ENCODE measurements around the gene ENG. TPM values are rescaled to one million over a fixed set of nuclear protein-coding genes. Genes with fewer than 3 reads are reported as not detected.

Gene ENG
- polyA plus RNA-seq, 3 donors = 15.7 to 26.0 (median 17.9) TPM

DNA sequence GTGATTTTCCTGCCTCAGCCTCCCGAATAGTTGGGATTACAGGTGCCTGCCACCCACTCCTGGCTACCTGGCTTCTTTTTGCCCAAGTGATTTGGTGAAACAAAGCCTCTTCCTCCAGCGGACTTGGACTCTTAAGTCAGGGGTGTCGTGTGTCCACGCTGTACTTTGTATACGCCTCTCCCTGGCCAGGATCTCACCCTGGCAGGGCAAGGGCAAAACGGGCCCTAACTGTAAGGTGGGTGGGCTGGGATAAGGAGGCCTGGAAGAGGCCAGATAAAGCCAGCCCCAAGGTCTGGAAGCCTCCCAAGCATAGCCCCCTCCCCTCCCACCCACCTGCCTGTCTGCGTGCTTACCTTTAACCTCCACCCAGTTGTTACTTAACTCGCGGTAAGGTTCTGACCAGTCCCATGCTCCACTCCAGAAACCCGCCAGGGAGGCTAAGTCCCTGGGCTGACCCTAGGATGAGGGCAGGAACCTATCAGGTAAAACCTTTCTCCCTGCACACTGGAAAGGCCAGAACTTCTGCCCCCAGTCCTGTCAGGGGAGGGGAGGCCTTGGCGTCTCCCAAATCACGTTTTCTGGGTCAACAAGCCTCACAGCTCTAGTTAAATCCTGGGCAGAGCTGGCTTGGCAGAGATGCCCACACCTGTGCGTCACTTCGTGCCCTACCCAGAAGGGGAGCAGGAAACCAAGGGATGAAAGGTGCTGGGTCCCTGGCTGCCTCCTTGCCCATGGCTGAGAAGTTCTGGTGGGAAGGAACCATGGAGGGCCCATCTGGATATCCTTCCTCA is 60.3 kb downstream of the ENG start:
- no peak overlapping the region for H2AFZ ChIP-seq (ENCODE audit: insufficient read depth, low read depth, low read length, poor library complexity, severe bottlenecking)
- H3K36me3 ChIP-seq (replicated peaks in 1 of 2; ENCODE audit: control insufficient read depth in 1 of 2, insufficient read depth in 2 of 2, low read length in 2 of 2) = peaks cover 40 to 43% of the 10 kb centered on the region in 2 donors
- no peak for DNase-seq
- H3K27me3 Mint-ChIP-seq (ENCODE audit: low read depth in 3 of 3) = peaks cover 14 to 20% (median 18%) of the 10 kb centered on the region in 3 donors
- no peak overlapping the region for H3K4me2 ChIP-seq (replicated peaks; ENCODE audit: extremely low read depth, low read length, poor library complexity, severe bottlenecking)
- no peak overlapping the region for H3K4me3 ChIP-seq (replicated peaks in 1 of 3; ENCODE audit: low read depth in 2 of 3, low read length in 3 of 3)
- H3K36me3 Mint-ChIP-seq = peaks cover 32 to 41% of the 10 kb centered on the region in 2 donors
- H3K9ac ChIP-seq (ENCODE audit: insufficient read depth, low read length, poor library complexity, severe bottlenecking) = no peak overlapping the region
- peaks cover 23% of the 10 kb centered on the region for H3K4me1 Mint-ChIP-seq
- no peaks in the 10 kb centered on the region for H3K9me3 Mint-ChIP-seq
- peaks cover 72% of the 10 kb centered on the region for H4K20me1 ChIP-seq (ENCODE audit: insufficient read depth, low read length)
- WGBS (ENCODE audit: insufficient coverage) = 95% methylated on average over 8 of the region's 14 CpGs
- TF ChIP-seq, protein P1, sequence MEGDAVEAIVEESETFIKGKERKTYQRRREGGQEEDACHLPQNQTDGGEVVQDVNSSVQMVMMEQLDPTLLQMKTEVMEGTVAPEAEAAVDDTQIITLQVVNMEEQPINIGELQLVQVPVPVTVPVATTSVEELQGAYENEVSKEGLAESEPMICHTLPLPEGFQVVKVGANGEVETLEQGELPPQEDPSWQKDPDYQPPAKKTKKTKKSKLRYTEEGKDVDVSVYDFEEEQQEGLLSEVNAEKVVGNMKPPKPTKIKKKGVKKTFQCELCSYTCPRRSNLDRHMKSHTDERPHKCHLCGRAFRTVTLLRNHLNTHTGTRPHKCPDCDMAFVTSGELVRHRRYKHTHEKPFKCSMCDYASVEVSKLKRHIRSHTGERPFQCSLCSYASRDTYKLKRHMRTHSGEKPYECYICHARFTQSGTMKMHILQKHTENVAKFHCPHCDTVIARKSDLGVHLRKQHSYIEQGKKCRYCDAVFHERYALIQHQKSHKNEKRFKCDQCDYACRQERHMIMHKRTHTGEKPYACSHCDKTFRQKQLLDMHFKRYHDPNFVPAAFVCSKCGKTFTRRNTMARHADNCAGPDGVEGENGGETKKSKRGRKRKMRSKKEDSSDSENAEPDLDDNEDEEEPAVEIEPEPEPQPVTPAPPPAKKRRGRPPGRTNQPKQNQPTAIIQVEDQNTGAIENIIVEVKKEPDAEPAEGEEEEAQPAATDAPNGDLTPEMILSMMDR (IDR thresholded peaks at IDR 0.05) = no peak
- H3K9me3 ChIP-seq (replicated peaks in 1 of 2; ENCODE audit: control insufficient read depth in 1 of 2, insufficient read depth in 1 of 2, low read length in 2 of 2) = no peaks in the 10 kb centered on the region
- H3K4me3 Mint-ChIP-seq = no peak overlapping the region
- intact Hi-C loops (cut with micrococcal nuclease) = no loop called here
- H3K27me3 ChIP-seq (ENCODE audit: control insufficient read depth in 2 of 2, insufficient read depth in 2 of 2, low read length in 2 of 2) = no peaks in the 10 kb centered on the region
- no peak overlapping the region for H3K27ac ChIP-seq (ENCODE audit: low read depth in 1 of 2, low read length in 2 of 2)
- no peak overlapping the region for H3K27ac Mint-ChIP-seq
- peaks cover 24% of the 10 kb centered on the region for H3K79me2 ChIP-seq (ENCODE audit: insufficient read depth, low read length)
- peaks cover 8 to 11% of the 10 kb centered on the region in 2 donors for H3K4me1 ChIP-seq (ENCODE audit: control insufficient read depth in 1 of 2, insufficient read depth in 2 of 2, low read length in 2 of 2)

DNA sequence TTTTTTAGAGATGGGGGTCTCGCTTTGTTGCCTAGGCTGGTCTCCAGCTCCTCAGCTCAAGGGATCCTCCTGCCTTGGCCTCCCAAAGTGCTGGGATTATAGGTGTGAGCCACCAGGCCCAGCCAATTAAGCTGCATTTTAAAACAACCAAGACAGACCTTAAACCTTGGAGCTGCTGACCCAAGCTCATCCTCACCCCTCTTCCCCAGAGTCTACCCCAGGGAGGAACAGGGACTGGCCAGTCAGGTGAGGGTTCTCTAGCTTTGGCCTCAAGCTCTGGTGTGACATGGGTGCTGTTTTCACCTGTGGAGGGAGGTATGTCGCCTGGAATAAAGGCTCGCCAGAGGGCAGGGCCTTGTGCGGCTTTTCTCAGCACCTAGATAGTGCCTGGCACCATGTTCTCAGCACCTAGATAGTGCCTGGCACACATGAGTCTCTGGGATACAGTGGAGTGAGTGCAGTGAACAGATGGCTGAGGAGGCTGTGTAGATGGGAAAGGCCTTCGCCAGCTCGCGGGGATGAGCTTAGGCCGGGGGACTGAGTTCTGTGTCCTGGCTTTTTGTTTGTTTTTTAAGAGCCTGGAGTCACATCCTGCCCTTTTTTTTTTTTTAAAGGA is 61.3 kb downstream of the ENG start:
- H3K4me1 ChIP-seq (ENCODE audit: control insufficient read depth in 1 of 2, insufficient read depth in 2 of 2, low read length in 2 of 2) = peaks cover 8 to 11% of the 10 kb centered on the region in 2 donors
- no peak overlapping the region for H3K4me3 ChIP-seq (replicated peaks in 1 of 3; ENCODE audit: low read depth in 2 of 3, low read length in 3 of 3)
- Mint-ChIP-seq H3K4me3 (no peak overlapping the region), H3K36me3 (peaks cover 41 to 51% of the 10 kb centered on the region in 2 donors), H3K27ac (peak overlapping the region in 2 of 7 donors; percentile 18 to 65), H3K4me1 (peaks cover 24% of the 10 kb centered on the region), H3K27me3 (ENCODE audit: low read depth in 3 of 3) (peaks cover 14 to 20% (median 17%) of the 10 kb centered on the region in 3 donors), H3K9me3 (no peaks in the 10 kb centered on the region)
- 74% methylated on average over 6 of the region's 8 CpGs for WGBS (ENCODE audit: insufficient coverage)
- peaks cover 82% of the 10 kb centered on the region for H4K20me1 ChIP-seq (ENCODE audit: insufficient read depth, low read length)
- H3K4me2 ChIP-seq (replicated peaks; ENCODE audit: extremely low read depth, low read length, poor library complexity, severe bottlenecking) = no peak overlapping the region
- intact Hi-C loops (cut with micrococcal nuclease) = no loop called here
- no peak overlapping the region for H3K9ac ChIP-seq (ENCODE audit: insufficient read depth, low read length, poor library complexity, severe bottlenecking)
- no peak for DNase-seq
- no peaks in the 10 kb centered on the region for H3K27me3 ChIP-seq (ENCODE audit: control insufficient read depth in 2 of 2, insufficient read depth in 2 of 2, low read length in 2 of 2)
- peaks cover 34% of the 10 kb centered on the region for H3K79me2 ChIP-seq (ENCODE audit: insufficient read depth, low read length)
- no peak overlapping the region for H2AFZ ChIP-seq (ENCODE audit: insufficient read depth, low read depth, low read length, poor library complexity, severe bottlenecking)
- no peak overlapping the region for H3K27ac ChIP-seq (ENCODE audit: low read depth in 1 of 2, low read length in 2 of 2)
- TF ChIP-seq, protein P1 (IDR thresholded peaks at IDR 0.05) = no peak
- H3K9me3 ChIP-seq (replicated peaks in 1 of 2; ENCODE audit: control insufficient read depth in 1 of 2, insufficient read depth in 1 of 2, low read length in 2 of 2) = no peaks in the 10 kb centered on the region
- peaks cover 50 to 53% of the 10 kb centered on the region in 2 donors for H3K36me3 ChIP-seq (replicated peaks in 1 of 2; ENCODE audit: control insufficient read depth in 1 of 2, insufficient read depth in 2 of 2, low read length in 2 of 2)

Data from CD14-positive monocyte (primary cell).